ENCODE results near the gene COL4A2. TPM values are rescaled to one million over a fixed set of nuclear protein-coding genes. Genes with fewer than 3 reads are reported as not detected.

The COL4A2 gene
- total RNA-seq, 1 experiment from 2014 or later = 1.6 TPM

DNA sequence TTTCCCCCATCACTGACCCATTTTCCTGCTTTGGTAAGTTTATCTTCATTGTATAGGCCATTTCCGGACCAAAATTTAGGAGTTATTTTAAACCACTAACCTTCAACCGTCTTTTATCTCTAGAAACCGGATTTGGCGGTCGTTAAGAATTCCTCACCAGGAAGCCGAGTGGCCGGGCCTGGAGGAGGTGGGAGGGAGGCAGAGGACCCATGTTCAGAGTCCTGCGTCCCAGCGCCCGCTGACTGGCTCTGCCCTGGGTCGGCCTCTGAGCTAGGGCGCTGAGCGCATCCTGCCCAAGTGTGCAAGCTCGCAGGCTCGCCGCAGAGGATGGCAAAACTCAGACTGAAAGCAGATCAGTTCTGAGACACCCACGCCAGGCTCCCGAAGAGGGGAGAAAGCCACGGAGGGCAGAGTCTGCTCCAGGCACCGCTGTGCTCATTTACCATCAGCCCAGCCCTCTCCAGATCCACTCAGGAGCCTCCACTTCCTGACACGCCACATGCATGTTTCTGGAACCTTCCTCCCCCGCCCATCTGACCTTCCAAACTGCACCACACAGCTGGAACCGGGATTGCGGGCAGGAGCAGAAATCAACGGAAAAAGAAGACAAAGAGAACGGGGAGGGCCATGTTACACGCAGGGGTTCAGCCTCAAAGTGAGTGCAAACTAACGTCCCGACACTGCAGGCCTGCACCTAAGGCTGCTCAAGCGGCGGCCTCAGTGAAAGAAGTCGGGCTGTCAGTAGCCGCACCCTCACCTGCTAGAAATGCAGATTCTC is 8.4 kb upstream of the COL4A2 start:
- Histone ChIP-seq H3K9me2 (ENCODE audit: insufficient read depth) (no peaks in the 10 kb centered on the region), H3K79me2 (ENCODE audit: insufficient read depth, low read length) (no peaks in the 10 kb centered on the region), H3K27ac (ENCODE audit: low read depth, low read length) (no peak overlapping the region), H3K36me3 (ENCODE audit: control insufficient read depth in 1 of 2, insufficient read depth in 2 of 2, low read length in 2 of 2) (no peaks in the 10 kb centered on the region), H3K4me3 (replicated peaks in 1 of 2; ENCODE audit: low read depth in 1 of 2, low read length in 2 of 2) (no peak overlapping the region), H3K9ac (ENCODE audit: low read length) (no peak overlapping the region), H2AFZ (ENCODE audit: low read depth, low read length, poor library complexity, severe bottlenecking) (no peak overlapping the region), H3K9me3 (ENCODE audit: control insufficient read depth in 1 of 2, insufficient read depth in 1 of 2, low read depth in 1 of 2, low read length in 2 of 2) (no peaks in the 10 kb centered on the region), H4K20me1 (ENCODE audit: insufficient read depth) (no peaks in the 10 kb centered on the region), H3K27me3 (ENCODE audit: insufficient read depth, low read length) (peaks cover 76% of the 10 kb centered on the region), H3K4me2 (ENCODE audit: low read length) (no peak overlapping the region), H3K4me1 (ENCODE audit: control insufficient read depth in 1 of 2, insufficient read depth in 2 of 2, low read length in 2 of 2) (no peaks in the 10 kb centered on the region)
- DNase-seq (ENCODE audit: low read depth, low spot score) (no peak), ATAC-seq (no peak)
- intact Hi-C loops (cut with micrococcal nuclease) = no loop called here
- TF ChIP-seq ZNF274 (IDR thresholded peaks at IDR 0.05; ENCODE audit: low read depth, low read length) = no peak
- no peak for TF ChIP-seq JUND (IDR thresholded peaks at IDR 0.05)
- TF ChIP-seq SIN3A (IDR thresholded peaks at IDR 0.05; ENCODE audit: low read depth) = no peak
- no peak for TF ChIP-seq EGR1 (IDR thresholded peaks at IDR 0.05; ENCODE audit: low read depth)
- TF ChIP-seq CBX3 (IDR thresholded peaks at IDR 0.05; ENCODE audit: low read depth) = no peak
- ChIA-PET CTCF (no interaction called here), RAD21 (ENCODE audit: low non-redundant PET in 1 of 2, low total read pairs in 2 of 2, uncharacterized antibody in 2 of 2, unreplicated experiment in 2 of 2) (no interaction called here), POLR2A (no interaction called here)
- no TSS peak for BruUV-seq (replicated peaks)

DNA sequence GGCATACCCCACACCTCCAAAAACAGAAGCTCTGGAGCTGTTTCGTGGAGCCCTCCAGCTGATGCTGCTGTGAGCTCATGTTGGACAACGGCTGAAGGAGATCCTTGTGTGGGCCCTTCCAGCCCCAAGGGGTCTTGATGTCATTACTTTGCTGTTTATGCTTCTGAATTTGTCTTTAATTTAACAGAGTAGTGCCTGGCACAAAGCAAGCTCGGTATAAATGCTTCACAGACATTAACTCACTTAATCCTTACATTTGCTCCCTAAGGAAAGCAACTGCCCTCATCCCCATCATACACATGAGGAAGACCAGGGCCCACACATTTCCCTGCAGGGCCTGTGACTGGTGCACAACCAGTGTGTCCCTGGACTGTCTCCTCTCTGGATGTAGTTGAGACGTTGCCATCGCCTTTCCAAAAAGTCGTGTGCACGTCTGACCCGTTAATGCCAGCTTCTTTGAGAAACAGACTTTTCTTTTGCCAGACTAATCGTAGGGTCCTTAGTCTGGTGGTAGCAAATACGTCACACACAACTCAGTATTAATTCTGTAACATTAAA is 7.7 kb upstream of the COL4A2 start:
- H3K4me2 ChIP-seq (ENCODE audit: low read length) = no peak overlapping the region
- H3K27me3 ChIP-seq (ENCODE audit: insufficient read depth, low read length) = peaks cover 75% of the 10 kb centered on the region
- no peak overlapping the region for H3K4me3 ChIP-seq (replicated peaks in 1 of 2; ENCODE audit: low read depth in 1 of 2, low read length in 2 of 2)
- ChIA-PET RAD21 (ENCODE audit: low non-redundant PET in 1 of 2, low total read pairs in 2 of 2, uncharacterized antibody in 2 of 2, unreplicated experiment in 2 of 2) (no interaction called here), CTCF (no interaction called here), POLR2A (no interaction called here)
- DNase-seq (ENCODE audit: low read depth, low spot score) (no peak), ATAC-seq (no peak)
- no peaks in the 10 kb centered on the region for H3K9me3 ChIP-seq (ENCODE audit: control insufficient read depth in 1 of 2, insufficient read depth in 1 of 2, low read depth in 1 of 2, low read length in 2 of 2)
- no peaks in the 10 kb centered on the region for H3K9me2 ChIP-seq (ENCODE audit: insufficient read depth)
- H3K4me1 ChIP-seq (ENCODE audit: control insufficient read depth in 1 of 2, insufficient read depth in 2 of 2, low read length in 2 of 2) = no peaks in the 10 kb centered on the region
- H3K9ac ChIP-seq (ENCODE audit: low read length) = no peak overlapping the region
- no peak overlapping the region for H3K27ac ChIP-seq (ENCODE audit: low read depth, low read length)
- BruUV-seq (replicated peaks) = no TSS peak
- no peaks in the 10 kb centered on the region for H3K36me3 ChIP-seq (ENCODE audit: control insufficient read depth in 1 of 2, insufficient read depth in 2 of 2, low read length in 2 of 2)
- H4K20me1 ChIP-seq (ENCODE audit: insufficient read depth) = no peaks in the 10 kb centered on the region
- H2AFZ ChIP-seq (ENCODE audit: low read depth, low read length, poor library complexity, severe bottlenecking) = no peak overlapping the region
- intact Hi-C loops (cut with micrococcal nuclease) = no loop called here
- H3K79me2 ChIP-seq (ENCODE audit: insufficient read depth, low read length) = no peaks in the 10 kb centered on the region
- TF ChIP-seq ELF1 (IDR thresholded peaks at IDR 0.05; ENCODE audit: borderline replicate concordance, low read depth) = no peak
- TF ChIP-seq EZH2phosphoT487 (IDR thresholded peaks at IDR 0.05; ENCODE audit: borderline replicate concordance) = no peak
- TF ChIP-seq SIN3A (IDR thresholded peaks at IDR 0.05; ENCODE audit: low read depth) = no peak
- TF ChIP-seq, protein P1, sequence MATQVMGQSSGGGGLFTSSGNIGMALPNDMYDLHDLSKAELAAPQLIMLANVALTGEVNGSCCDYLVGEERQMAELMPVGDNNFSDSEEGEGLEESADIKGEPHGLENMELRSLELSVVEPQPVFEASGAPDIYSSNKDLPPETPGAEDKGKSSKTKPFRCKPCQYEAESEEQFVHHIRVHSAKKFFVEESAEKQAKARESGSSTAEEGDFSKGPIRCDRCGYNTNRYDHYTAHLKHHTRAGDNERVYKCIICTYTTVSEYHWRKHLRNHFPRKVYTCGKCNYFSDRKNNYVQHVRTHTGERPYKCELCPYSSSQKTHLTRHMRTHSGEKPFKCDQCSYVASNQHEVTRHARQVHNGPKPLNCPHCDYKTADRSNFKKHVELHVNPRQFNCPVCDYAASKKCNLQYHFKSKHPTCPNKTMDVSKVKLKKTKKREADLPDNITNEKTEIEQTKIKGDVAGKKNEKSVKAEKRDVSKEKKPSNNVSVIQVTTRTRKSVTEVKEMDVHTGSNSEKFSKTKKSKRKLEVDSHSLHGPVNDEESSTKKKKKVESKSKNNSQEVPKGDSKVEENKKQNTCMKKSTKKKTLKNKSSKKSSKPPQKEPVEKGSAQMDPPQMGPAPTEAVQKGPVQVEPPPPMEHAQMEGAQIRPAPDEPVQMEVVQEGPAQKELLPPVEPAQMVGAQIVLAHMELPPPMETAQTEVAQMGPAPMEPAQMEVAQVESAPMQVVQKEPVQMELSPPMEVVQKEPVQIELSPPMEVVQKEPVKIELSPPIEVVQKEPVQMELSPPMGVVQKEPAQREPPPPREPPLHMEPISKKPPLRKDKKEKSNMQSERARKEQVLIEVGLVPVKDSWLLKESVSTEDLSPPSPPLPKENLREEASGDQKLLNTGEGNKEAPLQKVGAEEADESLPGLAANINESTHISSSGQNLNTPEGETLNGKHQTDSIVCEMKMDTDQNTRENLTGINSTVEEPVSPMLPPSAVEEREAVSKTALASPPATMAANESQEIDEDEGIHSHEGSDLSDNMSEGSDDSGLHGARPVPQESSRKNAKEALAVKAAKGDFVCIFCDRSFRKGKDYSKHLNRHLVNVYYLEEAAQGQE (IDR thresholded peaks at IDR 0.05; ENCODE audit: low read depth) = no peak
- TF ChIP-seq, protein P2, sequence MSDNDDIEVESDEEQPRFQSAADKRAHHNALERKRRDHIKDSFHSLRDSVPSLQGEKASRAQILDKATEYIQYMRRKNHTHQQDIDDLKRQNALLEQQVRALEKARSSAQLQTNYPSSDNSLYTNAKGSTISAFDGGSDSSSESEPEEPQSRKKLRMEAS (IDR thresholded peaks at IDR 0.05) = no peak
- no peak for TF ChIP-seq FOSL1 (IDR thresholded peaks at IDR 0.05; ENCODE audit: low read depth)
- no peak for TF ChIP-seq JUND (IDR thresholded peaks at IDR 0.05)
- TF ChIP-seq POLR2AphosphoS5 (IDR thresholded peaks at IDR 0.05; ENCODE audit: low read depth, low read length) = no peak
- TF ChIP-seq CBX3 (IDR thresholded peaks at IDR 0.05; ENCODE audit: low read depth) = no peak
- TF ChIP-seq SP1 (IDR thresholded peaks at IDR 0.05; ENCODE audit: low read depth) = no peak
- TF ChIP-seq ZNF274 (IDR thresholded peaks at IDR 0.05; ENCODE audit: low read depth, low read length) = no peak
- no peak for TF ChIP-seq RAD21 (IDR thresholded peaks at IDR 0.05; ENCODE audit: low read depth)
- no peak for TF ChIP-seq POLR2A (IDR thresholded peaks at IDR 0.05; ENCODE audit: borderline replicate concordance, extremely low read depth, insufficient read depth, insufficient read length)
- no peak for TF ChIP-seq EGR1 (IDR thresholded peaks at IDR 0.05; ENCODE audit: low read depth)
- no peak for TF ChIP-seq CEBPB (IDR thresholded peaks at IDR 0.05; ENCODE audit: low read depth)
- no peak for TF ChIP-seq YY1 (IDR thresholded peaks at IDR 0.05; ENCODE audit: extremely low read depth, insufficient replicate concordance, low read depth, low read length)
- no peak for TF ChIP-seq EZH2 (IDR thresholded peaks at IDR 0.05)
